ENCODE results near the gene NHLRC3.

DNA sequence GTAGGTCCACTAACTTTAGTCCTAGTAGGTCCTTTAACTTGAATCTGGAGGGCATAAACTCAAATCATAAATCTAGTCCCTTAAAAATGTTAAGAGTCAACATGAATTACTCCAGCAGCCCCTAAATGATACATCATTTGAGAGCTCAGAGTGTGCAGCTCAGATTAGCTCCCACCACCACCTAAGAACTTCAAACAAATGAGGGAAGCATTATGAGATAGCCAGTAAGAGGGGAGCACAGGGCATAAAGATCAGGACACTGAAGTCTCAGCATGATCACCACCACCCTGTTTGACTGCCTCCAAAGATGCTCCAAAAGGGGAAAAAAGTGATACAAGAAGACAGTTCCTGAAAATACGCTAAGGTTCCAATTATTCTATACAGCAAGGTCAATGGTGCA lies 6.1 kb upstream of the NHLRC3 start:
- TF ChIP-seq, protein P1, sequence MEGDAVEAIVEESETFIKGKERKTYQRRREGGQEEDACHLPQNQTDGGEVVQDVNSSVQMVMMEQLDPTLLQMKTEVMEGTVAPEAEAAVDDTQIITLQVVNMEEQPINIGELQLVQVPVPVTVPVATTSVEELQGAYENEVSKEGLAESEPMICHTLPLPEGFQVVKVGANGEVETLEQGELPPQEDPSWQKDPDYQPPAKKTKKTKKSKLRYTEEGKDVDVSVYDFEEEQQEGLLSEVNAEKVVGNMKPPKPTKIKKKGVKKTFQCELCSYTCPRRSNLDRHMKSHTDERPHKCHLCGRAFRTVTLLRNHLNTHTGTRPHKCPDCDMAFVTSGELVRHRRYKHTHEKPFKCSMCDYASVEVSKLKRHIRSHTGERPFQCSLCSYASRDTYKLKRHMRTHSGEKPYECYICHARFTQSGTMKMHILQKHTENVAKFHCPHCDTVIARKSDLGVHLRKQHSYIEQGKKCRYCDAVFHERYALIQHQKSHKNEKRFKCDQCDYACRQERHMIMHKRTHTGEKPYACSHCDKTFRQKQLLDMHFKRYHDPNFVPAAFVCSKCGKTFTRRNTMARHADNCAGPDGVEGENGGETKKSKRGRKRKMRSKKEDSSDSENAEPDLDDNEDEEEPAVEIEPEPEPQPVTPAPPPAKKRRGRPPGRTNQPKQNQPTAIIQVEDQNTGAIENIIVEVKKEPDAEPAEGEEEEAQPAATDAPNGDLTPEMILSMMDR (IDR thresholded peaks at IDR 0.05 in 2 of 3, conservative IDR thresholded peaks at IDR 0.05 in 1 of 3; ENCODE audit: insufficient read depth in 2 of 3, low read depth in 1 of 3, low read length in 3 of 3), result no peak
- TF ChIP-seq RBM25 (IDR thresholded peaks at IDR 0.05; ENCODE audit: low read depth, low read length, severe bottlenecking) (no peak), CAMTA2 (CRISPR knock-in tag; conservative IDR thresholded peaks at IDR 0.05) (no peak), FOS (IDR thresholded peaks at IDR 0.05; ENCODE audit: extremely low read depth, insufficient read length) (no peak), NRF1 (conservative IDR thresholded peaks at IDR 0.05 in 1 of 2, IDR thresholded peaks at IDR 0.05 in 1 of 2) (no peak), RBFOX2 (IDR thresholded peaks at IDR 0.05; ENCODE audit: low read depth, low read length) (no peak), ZNF24 (IDR thresholded peaks at IDR 0.05) (no peak), RFX5 (IDR thresholded peaks at IDR 0.05; ENCODE audit: low read depth, low read length) (no peak), RAD21 (CRISPR knock-in tag; conservative IDR thresholded peaks at IDR 0.05 in 1 of 2, IDR thresholded peaks at IDR 0.05 in 1 of 2) (no peak), CHD4 (IDR thresholded peaks at IDR 0.05; ENCODE audit: insufficient read depth, insufficient replicate concordance, low read depth, low read length, poor library complexity, severe bottlenecking) (no peak)
- TF ChIP-seq, protein P2, sequence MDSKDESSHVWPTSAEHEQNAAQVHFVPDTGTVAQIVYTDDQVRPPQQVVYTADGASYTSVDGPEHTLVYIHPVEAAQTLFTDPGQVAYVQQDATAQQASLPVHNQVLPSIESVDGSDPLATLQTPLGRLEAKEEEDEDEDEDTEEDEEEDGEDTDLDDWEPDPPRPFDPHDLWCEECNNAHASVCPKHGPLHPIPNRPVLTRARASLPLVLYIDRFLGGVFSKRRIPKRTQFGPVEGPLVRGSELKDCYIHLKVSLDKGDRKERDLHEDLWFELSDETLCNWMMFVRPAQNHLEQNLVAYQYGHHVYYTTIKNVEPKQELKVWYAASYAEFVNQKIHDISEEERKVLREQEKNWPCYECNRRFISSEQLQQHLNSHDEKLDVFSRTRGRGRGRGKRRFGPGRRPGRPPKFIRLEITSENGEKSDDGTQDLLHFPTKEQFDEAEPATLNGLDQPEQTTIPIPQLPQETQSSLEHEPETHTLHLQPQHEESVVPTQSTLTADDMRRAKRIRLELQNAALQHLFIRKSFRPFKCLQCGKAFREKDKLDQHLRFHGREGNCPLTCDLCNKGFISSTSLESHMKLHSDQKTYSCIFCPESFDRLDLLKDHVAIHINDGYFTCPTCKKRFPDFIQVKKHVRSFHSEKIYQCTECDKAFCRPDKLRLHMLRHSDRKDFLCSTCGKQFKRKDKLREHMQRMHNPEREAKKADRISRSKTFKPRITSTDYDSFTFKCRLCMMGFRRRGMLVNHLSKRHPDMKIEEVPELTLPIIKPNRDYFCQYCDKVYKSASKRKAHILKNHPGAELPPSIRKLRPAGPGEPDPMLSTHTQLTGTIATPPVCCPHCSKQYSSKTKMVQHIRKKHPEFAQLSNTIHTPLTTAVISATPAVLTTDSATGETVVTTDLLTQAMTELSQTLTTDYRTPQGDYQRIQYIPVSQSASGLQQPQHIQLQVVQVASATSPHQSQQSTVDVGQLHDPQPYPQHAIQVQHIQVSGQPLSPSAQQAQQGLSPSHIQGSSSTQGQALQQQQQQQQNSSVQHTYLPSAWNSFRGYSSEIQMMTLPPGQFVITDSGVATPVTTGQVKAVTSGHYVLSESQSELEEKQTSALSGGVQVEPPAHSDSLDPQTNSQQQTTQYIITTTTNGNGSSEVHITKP (IDR thresholded peaks at IDR 0.05; ENCODE audit: partially characterized antibody), result no peak
- TF ChIP-seq, protein P3, sequence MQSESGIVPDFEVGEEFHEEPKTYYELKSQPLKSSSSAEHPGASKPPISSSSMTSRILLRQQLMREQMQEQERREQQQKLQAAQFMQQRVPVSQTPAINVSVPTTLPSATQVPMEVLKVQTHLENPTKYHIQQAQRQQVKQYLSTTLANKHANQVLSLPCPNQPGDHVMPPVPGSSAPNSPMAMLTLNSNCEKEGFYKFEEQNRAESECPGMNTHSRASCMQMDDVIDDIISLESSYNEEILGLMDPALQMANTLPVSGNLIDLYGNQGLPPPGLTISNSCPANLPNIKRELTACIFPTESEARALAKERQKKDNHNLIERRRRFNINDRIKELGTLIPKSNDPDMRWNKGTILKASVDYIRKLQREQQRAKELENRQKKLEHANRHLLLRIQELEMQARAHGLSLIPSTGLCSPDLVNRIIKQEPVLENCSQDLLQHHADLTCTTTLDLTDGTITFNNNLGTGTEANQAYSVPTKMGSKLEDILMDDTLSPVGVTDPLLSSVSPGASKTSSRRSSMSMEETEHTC (IDR thresholded peaks at IDR 0.05), result no peak
